Activated CD4-positive, alpha-beta T cell treated with anti-CD3 and anti-CD28 coated beads, Interleukin-2, amount 50 U/mL, for 4 hours (primary cell): ENCODE data around the gene WDR18.

Source experiments
- DNase-seq, 2 experiments: peaks; one replicate each; pipeline ENCODE4 v3.0.0-alpha.2; 2020

Gene WDR18

GRCh38 chr19:1025960-1026782, 42.0 kb downstream of the WDR18 start, which contains the start of gene CNN2:
TSS of gene CNN2 (plus strand) at chr19:1026608. CDS start at chr19:1026662, 54 bp downstream.
- peak in 1 of 2 experiments; percentile 40 for DNase-seq

- no peak for DNase-seq
These were observed 42.9 kb downstream of the WDR18 start for GRCh38 chr19:1026783-1027649.

GRCh38 chr19:1027650-1028061, 43.5 kb downstream of the WDR18 start:
- no peak for DNase-seq

- DNase-seq: no peak
These were observed 44.1 kb downstream of the WDR18 start for GRCh38 chr19:1028062-1028926.

GRCh38 chr19:1032264-1032867, 48.2 kb downstream of the WDR18 start:
- no peak for DNase-seq

- no peak for DNase-seq
These were observed 52.0 kb downstream of the WDR18 start for GRCh38 chr19:1035998-1036621.

GRCh38 chr19:1037621-1038064, 53.5 kb downstream of the WDR18 start:
- no peak for DNase-seq

GRCh38 chr19:1038978-1039645, 55.0 kb downstream of the WDR18 start:
- DNase-seq: no peak

- DNase-seq: peak; percentile 100
These were observed 55.7 kb downstream of the WDR18 start, which contains the start of gene ABCA7 for GRCh38 chr19:1039646-1040475. TSS of gene ABCA7 (plus strand) at chr19:1040107. CDS start at chr19:1041362, 1,255 bp downstream.

GRCh38 chr19:1040476-1041271, 56.5 kb downstream of the WDR18 start:
- DNase-seq: peak; percentile 89 to 90

GRCh38 chr19:1041272-1041834, 57.2 kb downstream of the WDR18 start:
- DNase-seq: no peak

GRCh38 chr19:1041835-1042685, 57.9 kb downstream of the WDR18 start:
- no peak for DNase-seq

- DNase-seq: no peak
These were observed 58.8 kb downstream of the WDR18 start for GRCh38 chr19:1042689-1043511.
